ENCODE results near the gene SHOX. TPM values are rescaled to one million over a fixed set of nuclear protein-coding genes. Genes with fewer than 3 reads are reported as not detected.

SHOX gene
- total RNA-seq, 1 experiment from 2014 or later: not detected

- H3K27ac Mint-ChIP-seq (ENCODE audit: unreplicated experiment): no peak overlapping the region
- H3K9me3 ChIP-seq: no peaks in the 10 kb centered on the region
- BruUV-seq (replicated peaks): no TSS peak
- H3K4me3 Mint-ChIP-seq (ENCODE audit: unreplicated experiment): no peak overlapping the region
- POLR2A ChIA-PET: no interaction called here
- H3K9me3 Mint-ChIP-seq (ENCODE audit: unreplicated experiment): no peaks in the 10 kb centered on the region
- CTCF ChIA-PET: no interaction called here
- H3K4me1 ChIP-seq: no peaks in the 10 kb centered on the region
- H3K4me3 ChIP-seq (ENCODE audit: low read depth, low read length): no peak overlapping the region
- H3K4me1 Mint-ChIP-seq (ENCODE audit: low read depth, unreplicated experiment): no peaks in the 10 kb centered on the region
- intact Hi-C loops (cut with micrococcal nuclease; ENCODE audit: unreplicated experiment): no loop called here
- peaks cover 11% of the 10 kb centered on the region for H3K27me3 Mint-ChIP-seq (ENCODE audit: insufficient read depth, unreplicated experiment)
- no peaks in the 10 kb centered on the region for H3K36me3 Mint-ChIP-seq (ENCODE audit: insufficient read depth, unreplicated experiment)
- TF ChIP-seq CTCF (IDR thresholded peaks at IDR 0.05; ENCODE audit: insufficient read depth in 1 of 2, low read depth in 1 of 2, low read length in 1 of 2, severe bottlenecking in 1 of 2, unreplicated experiment in 1 of 2): no peak
- H3K36me3 ChIP-seq (ENCODE audit: control insufficient read depth, insufficient read depth, low read length): no peaks in the 10 kb centered on the region
- no peaks in the 10 kb centered on the region for H3K27me3 ChIP-seq (replicated peaks; ENCODE audit: control insufficient read depth, insufficient read depth, low read length)
- no peak for DNase-seq
These were observed 13.3 kb downstream of the SHOX start for GRCh38 chrX:643911-644303.

DNA sequence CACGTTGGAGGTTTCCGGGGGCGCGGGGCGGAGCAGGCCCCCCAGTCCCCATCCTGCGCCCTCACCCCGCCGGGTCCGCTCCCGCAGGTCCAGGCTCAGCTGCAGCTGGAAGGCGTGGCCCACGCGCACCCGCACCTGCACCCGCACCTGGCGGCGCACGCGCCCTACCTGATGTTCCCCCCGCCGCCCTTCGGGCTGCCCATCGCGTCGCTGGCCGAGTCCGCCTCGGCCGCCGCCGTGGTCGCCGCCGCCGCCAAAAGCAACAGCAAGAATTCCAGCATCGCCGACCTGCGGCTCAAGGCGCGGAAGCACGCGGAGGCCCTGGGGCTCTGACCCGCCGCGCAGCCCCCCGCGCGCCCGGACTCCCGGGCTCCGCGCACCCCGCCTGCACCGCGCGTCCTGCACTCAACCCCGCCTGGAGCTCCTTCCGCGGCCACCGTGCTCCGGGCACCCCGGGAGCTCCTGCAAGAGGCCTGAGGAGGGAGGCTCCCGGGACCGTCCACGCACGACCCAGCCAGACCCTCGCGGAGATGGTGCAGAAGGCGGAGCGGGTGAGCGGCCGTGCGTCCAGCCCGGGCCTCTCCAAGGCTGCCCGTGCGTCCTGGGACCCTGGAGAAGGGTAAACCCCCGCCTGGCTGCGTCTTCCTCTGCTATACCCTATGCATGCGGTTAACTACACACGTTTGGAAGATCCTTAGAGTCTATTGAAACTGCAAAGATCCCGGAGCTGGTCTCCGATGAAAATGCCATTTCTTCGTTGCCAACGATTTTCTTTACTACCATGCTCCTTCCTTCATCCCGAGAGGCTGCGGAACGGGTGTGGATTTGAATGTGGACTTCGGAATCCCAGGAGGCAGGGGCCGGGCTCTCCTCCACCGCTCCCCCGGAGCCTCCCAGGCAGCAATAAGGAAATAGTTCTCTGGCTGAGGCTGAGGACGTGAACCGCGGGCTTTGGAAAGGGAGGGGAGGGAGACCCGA, 14.0 kb downstream of the SHOX start:
- no peaks in the 10 kb centered on the region for H3K4me1 ChIP-seq
- H3K36me3 ChIP-seq (ENCODE audit: control insufficient read depth, insufficient read depth, low read length): no peaks in the 10 kb centered on the region
- intact Hi-C loops (cut with micrococcal nuclease; ENCODE audit: unreplicated experiment): no loop called here
- H3K4me3 ChIP-seq (ENCODE audit: low read depth, low read length): peak overlapping the region; percentile 4; the same call in 1 of the 2 replicates
- Mint-ChIP-seq H3K9me3 (ENCODE audit: unreplicated experiment) (no peaks in the 10 kb centered on the region), H3K27me3 (ENCODE audit: insufficient read depth, unreplicated experiment) (peaks cover 11% of the 10 kb centered on the region), H3K27ac (ENCODE audit: unreplicated experiment) (no peak overlapping the region), H3K4me1 (ENCODE audit: low read depth, unreplicated experiment) (no peaks in the 10 kb centered on the region), H3K36me3 (ENCODE audit: insufficient read depth, unreplicated experiment) (no peaks in the 10 kb centered on the region), H3K4me3 (ENCODE audit: unreplicated experiment) (peak overlapping the region; percentile 52)
- H3K9me3 ChIP-seq: no peaks in the 10 kb centered on the region
- no TSS peak for BruUV-seq (replicated peaks)
- DNase-seq: no peak
- ChIA-PET POLR2A (no interaction called here), CTCF (no interaction called here)
- TF ChIP-seq CTCF (IDR thresholded peaks at IDR 0.05; ENCODE audit: insufficient read depth in 1 of 2, low read depth in 1 of 2, low read length in 1 of 2, severe bottlenecking in 1 of 2, unreplicated experiment in 1 of 2): no peak
- H3K27me3 ChIP-seq (replicated peaks; ENCODE audit: control insufficient read depth, insufficient read depth, low read length): no peaks in the 10 kb centered on the region

DNA sequence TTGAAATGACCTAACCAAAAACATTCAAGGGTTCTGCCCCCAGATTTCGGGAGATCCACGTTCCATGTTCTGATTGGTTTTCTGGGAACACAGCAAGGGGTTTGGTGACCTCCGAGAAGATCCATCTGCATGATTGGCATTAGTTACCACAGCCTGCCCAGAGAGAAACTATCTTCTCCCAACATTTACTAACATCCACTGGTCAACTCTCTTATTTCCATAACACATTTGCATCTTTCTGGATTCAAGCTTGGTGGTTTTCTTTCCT, 15.6 kb downstream of the SHOX start:
- no TSS peak for BruUV-seq (replicated peaks)
- H3K36me3 ChIP-seq (ENCODE audit: control insufficient read depth, insufficient read depth, low read length): no peaks in the 10 kb centered on the region
- TF ChIP-seq CTCF (IDR thresholded peaks at IDR 0.05; ENCODE audit: insufficient read depth in 1 of 2, low read depth in 1 of 2, low read length in 1 of 2, severe bottlenecking in 1 of 2, unreplicated experiment in 1 of 2): no peak
- H3K4me3 Mint-ChIP-seq (ENCODE audit: unreplicated experiment): no peak overlapping the region
- intact Hi-C loops (cut with micrococcal nuclease; ENCODE audit: unreplicated experiment): no loop called here
- no peak overlapping the region for H3K4me3 ChIP-seq (ENCODE audit: low read depth, low read length)
- no peaks in the 10 kb centered on the region for H3K9me3 Mint-ChIP-seq (ENCODE audit: unreplicated experiment)
- POLR2A ChIA-PET: no interaction called here
- CTCF ChIA-PET: no interaction called here
- H3K4me1 Mint-ChIP-seq (ENCODE audit: low read depth, unreplicated experiment): no peaks in the 10 kb centered on the region
- H3K27me3 Mint-ChIP-seq (ENCODE audit: insufficient read depth, unreplicated experiment): peaks cover 11% of the 10 kb centered on the region
- no peak for DNase-seq
- no peaks in the 10 kb centered on the region for H3K36me3 Mint-ChIP-seq (ENCODE audit: insufficient read depth, unreplicated experiment)
- no peaks in the 10 kb centered on the region for H3K4me1 ChIP-seq
- no peaks in the 10 kb centered on the region for H3K9me3 ChIP-seq
- no peak overlapping the region for H3K27ac Mint-ChIP-seq (ENCODE audit: unreplicated experiment)
- no peaks in the 10 kb centered on the region for H3K27me3 ChIP-seq (replicated peaks; ENCODE audit: control insufficient read depth, insufficient read depth, low read length)

All from Caco-2 (cell line).